HAP-1 (cell line): Measurements from ENCODE around the gene JAG2.
"Not testable (repeated sequence)": the region's sequence is repeated elsewhere in the genome, so short reads cannot be mapped to it uniquely, and the experiment has no call there.

Source experiments
- DNase-seq, 2 experiments: peaks; one replicate each; pipeline ENCODE4 v3.0.0-alpha.2; 2016 to 2020; ENCODE audit warnings: low spot score in 2 of 2
- H3K27me3 ChIP-seq: fragments of 250-450 bp; sonication (Bioruptor Pico); 2 replicates; pipeline ENCODE4 v1.5.1; 2020; ENCODE audit warnings: low read depth, mild to moderate bottlenecking, moderate library complexity
- H3K36me3 ChIP-seq: fragments of 250-450 bp; sonication (Bioruptor Pico); replicated peaks from 2 replicates; pipeline ENCODE4 v1.5.1; 2020; ENCODE audit warnings: mild to moderate bottlenecking
- H3K4me1 ChIP-seq: fragments of 250-450 bp; sonication (Bioruptor Pico); 2 replicates; pipeline ENCODE4 v1.5.1; 2020; ENCODE audit warnings: mild to moderate bottlenecking
- H3K4me3 ChIP-seq: fragments of 250-450 bp; sonication (Bioruptor Pico); 2 replicates; pipeline ENCODE4 v1.5.1; 2020; ENCODE audit warnings: mild to moderate bottlenecking, moderate library complexity
- H3K9me3 ChIP-seq: fragments of 250-450 bp; sonication (Bioruptor Pico); 2 replicates; pipeline ENCODE4 v1.5.1; 2020; ENCODE audit warnings: mild to moderate bottlenecking, moderate library complexity
- in situ Hi-C: fragments of 300-500 bp; cut with MboI; formaldehyde crosslinking; loops from 3 replicates; pipeline ENCODE4 v1.14.3; 2020; ENCODE audit warnings: low sequenced_read_pairs, inconsistent platforms, mixed read lengths

The JAG2 gene

GRCh38 chr14:105117257-105117646 lies 51.3 kb downstream of the JAG2 start:
- H3K9me3 ChIP-seq = peaks cover 4% of the 10 kb centered on the region; the same call in 1 of the 2 replicates
- H3K4me1 ChIP-seq = no peaks in the 10 kb centered on the region
- H3K4me3 ChIP-seq = no peak overlapping the region
- no peaks in the 10 kb centered on the region for H3K36me3 ChIP-seq
- DNase-seq = no peak
- H3K27me3 ChIP-seq = no peaks in the 10 kb centered on the region; the same call in 1 of the 2 replicates
- in situ Hi-C loops = no loop called here

- Histone ChIP-seq H3K4me1 (no peaks in the 10 kb centered on the region), H3K36me3 (no peaks in the 10 kb centered on the region), H3K27me3 (no peaks in the 10 kb centered on the region; the same call in 1 of the 2 replicates), H3K4me3 (no peak overlapping the region), H3K9me3 (peaks cover 1% of the 10 kb centered on the region; the same call in 1 of the 2 replicates)
- in situ Hi-C loops = no loop called here
- no peak for DNase-seq
Observed at GRCh38 chr14:105116451-105117256, 51.9 kb downstream of the JAG2 start.

- H3K4me1 ChIP-seq, in situ Hi-C loops, DNase-seq, H3K4me3 ChIP-seq, H3K36me3 ChIP-seq, H3K9me3 ChIP-seq: not testable (repeated sequence)
- peaks cover 16% of the 10 kb centered on the region for H3K27me3 ChIP-seq
Observed at GRCh38 chr14:105109243-105109642, 59.3 kb downstream of the JAG2 start.

- H3K9me3 ChIP-seq = no peaks in the 10 kb centered on the region; the same call in 1 of the 2 replicates
- H3K4me3 ChIP-seq = no peak overlapping the region
- no peaks in the 10 kb centered on the region for H3K4me1 ChIP-seq
- DNase-seq = no peak
- in situ Hi-C loops = no loop called here
- H3K36me3 ChIP-seq = no peaks in the 10 kb centered on the region
- H3K27me3 ChIP-seq = peaks cover 24% of the 10 kb centered on the region
Observed at GRCh38 chr14:105108516-105108864, 60.1 kb downstream of the JAG2 start.

- no peaks in the 10 kb centered on the region; the same call in 1 of the 2 replicates for H3K9me3 ChIP-seq
- H3K27me3 ChIP-seq = peaks cover 26% of the 10 kb centered on the region
- H3K4me3 ChIP-seq = no peak overlapping the region
- H3K36me3 ChIP-seq = no peaks in the 10 kb centered on the region
- in situ Hi-C loops = no loop called here
- DNase-seq = no peak
- H3K4me1 ChIP-seq = no peaks in the 10 kb centered on the region
Observed at GRCh38 chr14:105107781-105108515, 60.6 kb downstream of the JAG2 start.

GRCh38 chr14:105107351-105107750 lies 61.2 kb downstream of the JAG2 start:
- Histone ChIP-seq H3K9me3 (no peaks in the 10 kb centered on the region; the same call in 1 of the 2 replicates), H3K4me3 (no peak overlapping the region), H3K36me3 (no peaks in the 10 kb centered on the region), H3K4me1 (no peaks in the 10 kb centered on the region), H3K27me3 (peaks cover 26% of the 10 kb centered on the region)
- in situ Hi-C loops = no loop called here
- no peak for DNase-seq

- no peaks in the 10 kb centered on the region for H3K4me1 ChIP-seq
- H3K27me3 ChIP-seq = peaks cover 26% of the 10 kb centered on the region
- no peak overlapping the region for H3K4me3 ChIP-seq
- H3K36me3 ChIP-seq = no peaks in the 10 kb centered on the region
- in situ Hi-C loops = no loop called here
- H3K9me3 ChIP-seq = no peaks in the 10 kb centered on the region; the same call in 1 of the 2 replicates
- DNase-seq = no peak
Observed at GRCh38 chr14:105105158-105105557, 63.4 kb downstream of the JAG2 start.

GRCh38 chr14:105102893-105103292 lies 65.7 kb downstream of the JAG2 start:
- DNase-seq = no peak
- Histone ChIP-seq H3K4me1 (no peaks in the 10 kb centered on the region), H3K36me3 (no peaks in the 10 kb centered on the region), H3K9me3 (peaks cover 5% of the 10 kb centered on the region; the same call in 1 of the 2 replicates), H3K4me3 (no peak overlapping the region), H3K27me3 (peaks cover 23% of the 10 kb centered on the region)
- in situ Hi-C loops = no loop called here

GRCh38 chr14:105102361-105102870 lies 66.2 kb downstream of the JAG2 start:
- in situ Hi-C loops = no loop called here
- no peaks in the 10 kb centered on the region for H3K36me3 ChIP-seq
- no peak overlapping the region for H3K4me3 ChIP-seq
- H3K9me3 ChIP-seq = peaks cover 5% of the 10 kb centered on the region; the same call in 1 of the 2 replicates
- H3K4me1 ChIP-seq = no peaks in the 10 kb centered on the region
- H3K27me3 ChIP-seq = peaks cover 22% of the 10 kb centered on the region
- DNase-seq = no peak

GRCh38 chr14:105100910-105101309 lies 67.7 kb downstream of the JAG2 start:
- H3K36me3 ChIP-seq = no peaks in the 10 kb centered on the region
- no peak overlapping the region for H3K4me3 ChIP-seq

GRCh38 chr14:105099778-105100177 lies 68.8 kb downstream of the JAG2 start:
- Histone ChIP-seq H3K4me1 (no peaks in the 10 kb centered on the region), H3K27me3 (peaks cover 11% of the 10 kb centered on the region), H3K36me3 (no peaks in the 10 kb centered on the region), H3K4me3 (no peak overlapping the region), H3K9me3 (peaks cover 5% of the 10 kb centered on the region; the same call in 1 of the 2 replicates)
- in situ Hi-C loops = no loop called here
- no peak for DNase-seq

More at GRCh38 chr14:105100910-105101309, 67.7 kb downstream of the JAG2 start:
- Histone ChIP-seq H3K9me3 (peaks cover 5% of the 10 kb centered on the region; the same call in 1 of the 2 replicates), H3K4me1 (no peaks in the 10 kb centered on the region), H3K27me3 (peaks cover 19% of the 10 kb centered on the region)
- in situ Hi-C loops = no loop called here
- no peak for DNase-seq

- Histone ChIP-seq H3K27me3 (peaks cover under 1% of the 10 kb centered on the region; the same call in 1 of the 2 replicates), H3K4me1 (peaks cover 5% of the 10 kb centered on the region), H3K9me3 (peaks cover 5% of the 10 kb centered on the region; the same call in 1 of the 2 replicates), H3K36me3 (no peaks in the 10 kb centered on the region), H3K4me3 (no peak overlapping the region)
- in situ Hi-C loops = no loop called here
- DNase-seq = no peak
Observed at GRCh38 chr14:105098316-105098715, 70.3 kb downstream of the JAG2 start.

- in situ Hi-C loops = no loop called here
- Histone ChIP-seq H3K4me1 (peaks cover 7% of the 10 kb centered on the region), H3K27me3 (no peaks in the 10 kb centered on the region), H3K9me3 (peaks cover 5% of the 10 kb centered on the region; the same call in 1 of the 2 replicates), H3K36me3 (no peaks in the 10 kb centered on the region), H3K4me3 (no peak overlapping the region)
- no peak for DNase-seq
Observed at GRCh38 chr14:105097794-105098127, 70.8 kb downstream of the JAG2 start.
